Stimulated activated CD4-positive, alpha-beta T cell treated with anti-CD3 and anti-CD28 coated beads, Interleukin-4, amount 100 ng/mL, for 1 hour (primary cell): Measurements from ENCODE around the gene PTPRO.

Experiments
- DNase-seq: peaks from one replicate; pipeline ENCODE4 v3.0.0-alpha.2; 2020

PTPRO gene

GRCh38 chr12:15322164-15323061 is at the start of gene PTPRO:
PTPRO (plus strand) TSS chr12:15322508.
- DNase-seq = no peak

- no peak for DNase-seq
Measured at GRCh38 chr12:15273896-15274295, 48.4 kb upstream of the PTPRO start.

- DNase-seq = no peak
Measured at GRCh38 chr12:15274561-15274967, 47.7 kb upstream of the PTPRO start.

GRCh38 chr12:15276088-15276698 is 46.1 kb upstream of the PTPRO start:
- DNase-seq = no peak

- DNase-seq = no peak
Measured at GRCh38 chr12:15278816-15279658, 43.3 kb upstream of the PTPRO start.

GRCh38 chr12:15280930-15281329 is 41.4 kb upstream of the PTPRO start:
- DNase-seq = no peak

- no peak for DNase-seq
Measured at GRCh38 chr12:15289192-15289591, 33.1 kb upstream of the PTPRO start.

GRCh38 chr12:15293731-15294130 is 28.6 kb upstream of the PTPRO start:
- no peak for DNase-seq

- no peak for DNase-seq
Measured at GRCh38 chr12:15299947-15300346, 22.4 kb upstream of the PTPRO start.

- no peak for DNase-seq
Measured at GRCh38 chr12:15304296-15304695, 18.0 kb upstream of the PTPRO start.

- DNase-seq = no peak
Measured at GRCh38 chr12:15306605-15307004, 15.7 kb upstream of the PTPRO start.

- no peak for DNase-seq
Measured at GRCh38 chr12:15307079-15307478, 15.2 kb upstream of the PTPRO start.

GRCh38 chr12:15318841-15319240 is 3.5 kb upstream of the PTPRO start:
- DNase-seq = no peak

GRCh38 chr12:15320881-15321280 is 1.4 kb upstream of the PTPRO start:
- DNase-seq = no peak

GRCh38 chr12:15323480-15323879 is 1.2 kb downstream of the PTPRO start:
- no peak for DNase-seq

GRCh38 chr12:15329891-15330290 is 7.6 kb downstream of the PTPRO start:
- DNase-seq = no peak

GRCh38 chr12:15334225-15334624 is 11.9 kb downstream of the PTPRO start:
- no peak for DNase-seq

GRCh38 chr12:15335959-15336358 is 13.7 kb downstream of the PTPRO start:
- no peak for DNase-seq

- DNase-seq = no peak
Measured at GRCh38 chr12:15336768-15337553, 14.7 kb downstream of the PTPRO start.

GRCh38 chr12:15341371-15341770 is 19.1 kb downstream of the PTPRO start:
- no peak for DNase-seq

GRCh38 chr12:15344561-15344960 is 22.3 kb downstream of the PTPRO start:
- DNase-seq = no peak

GRCh38 chr12:15346488-15346887 is 24.2 kb downstream of the PTPRO start:
- DNase-seq = no peak

- no peak for DNase-seq
Measured at GRCh38 chr12:15350643-15351042, 28.3 kb downstream of the PTPRO start.
